AG09309 (cell line): Measurements from ENCODE around the gene TAF4B.

Source experiments
- DNase-seq: peaks from one replicate; pipeline ENCODE4 v3.0.0-alpha.2; 2010; ENCODE audit warnings: low read depth
- H3K4me3 ChIP-seq: 2 replicates; pipeline ENCODE4 v1.5.1; 2011; ENCODE audit warnings: mild to moderate bottlenecking, low read depth, low read length, moderate library complexity; ENCODE audit not compliant: control insufficient read depth
- CTCF ChIP-seq: IDR thresholded peaks from 2 replicates; pipeline ENCODE4 v1.5.1; 2011; ENCODE audit warnings: mild to moderate bottlenecking, low read depth, low read length, inconsistent platforms; ENCODE audit not compliant: insufficient read depth, control insufficient read depth; ENCODE audit errors: missing control alignments

Gene TAF4B

GRCh38 chr18:26262156-26262555 is 35.9 kb downstream of the TAF4B start:
- no peak for DNase-seq
- no peak overlapping the region for H3K4me3 ChIP-seq
- TF ChIP-seq CTCF = no peak

- H3K4me3 ChIP-seq = no peak overlapping the region
- no peak for DNase-seq
- TF ChIP-seq CTCF = no peak
These were observed 41.2 kb downstream of the TAF4B start for GRCh38 chr18:26267357-26267930.

- TF ChIP-seq CTCF = no peak
- DNase-seq = no peak
These were observed 42.2 kb downstream of the TAF4B start for GRCh38 chr18:26268454-26268853.

GRCh38 chr18:26271917-26272549 is 45.8 kb downstream of the TAF4B start:
- TF ChIP-seq CTCF = no peak
- DNase-seq = no peak
- H3K4me3 ChIP-seq = no peak overlapping the region

More at GRCh38 chr18:26268454-26268853, 42.2 kb downstream of the TAF4B start:
- no peak overlapping the region for H3K4me3 ChIP-seq

GRCh38 chr18:26277374-26277773 is 51.1 kb downstream of the TAF4B start:
- TF ChIP-seq CTCF = no peak
- DNase-seq = no peak

GRCh38 chr18:26279428-26279827 is 53.2 kb downstream of the TAF4B start:
- DNase-seq = no peak
- no peak for TF ChIP-seq CTCF
- no peak overlapping the region for H3K4me3 ChIP-seq

More at GRCh38 chr18:26277374-26277773, 51.1 kb downstream of the TAF4B start:
- H3K4me3 ChIP-seq = no peak overlapping the region
